GM21737 (cell line): ENCODE measurements around the gene RIPPLY3.

Experiments used
- ATAC-seq: cut with Tn5 transposase; IDR thresholded peaks from one replicate; pipeline ENCODE4 v1.9.1; 2021; ENCODE audit warnings: mild to moderate bottlenecking, moderate library complexity; ENCODE audit not compliant: unreplicated experiment

Gene RIPPLY3

DNA sequence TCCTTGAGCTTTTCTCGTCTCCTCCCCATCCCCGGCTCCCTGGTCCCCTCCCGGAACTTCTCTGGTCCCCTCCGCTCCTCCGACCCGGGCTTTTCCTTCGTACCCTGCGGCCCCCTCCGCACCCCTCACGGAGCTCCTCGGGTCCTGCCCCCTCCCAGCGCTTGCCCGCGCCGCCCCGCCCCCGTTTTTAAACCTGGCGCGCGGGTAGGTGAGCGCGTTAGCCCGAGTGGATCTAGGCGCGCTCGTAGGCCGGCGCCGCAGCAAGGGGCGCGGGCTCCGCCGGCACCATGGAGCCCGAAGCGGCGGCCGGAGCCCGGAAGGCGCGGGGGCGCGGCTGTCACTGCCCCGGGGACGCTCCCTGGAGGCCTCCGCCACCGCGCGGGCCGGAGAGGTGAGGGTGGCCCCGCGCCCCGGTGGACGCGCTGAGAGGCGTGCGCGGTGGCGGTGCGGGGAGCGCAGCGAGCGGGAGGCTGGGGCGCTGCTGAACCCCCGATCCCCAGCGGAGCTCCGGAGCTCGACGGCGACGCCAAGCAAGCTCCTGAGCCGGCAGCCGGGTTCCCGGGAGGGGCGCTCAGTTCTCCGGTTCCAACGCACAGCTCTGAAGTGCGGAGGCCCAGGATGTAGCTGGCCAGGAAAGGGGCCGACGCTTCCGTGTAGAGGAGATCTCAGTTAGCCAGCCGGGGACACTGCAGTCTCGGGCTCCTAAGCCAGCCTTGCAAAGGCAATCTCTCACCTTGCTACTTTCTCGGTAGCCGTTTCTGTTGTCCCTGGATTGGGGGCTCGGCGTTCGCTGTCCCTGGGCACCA, at the start of gene RIPPLY3:
Gene RIPPLY3 (plus strand): TSS at position 217 of the 806 bp plus-strand sequence. CDS start 71 bp downstream, at position 288.
- ATAC-seq: no peak

DNA sequence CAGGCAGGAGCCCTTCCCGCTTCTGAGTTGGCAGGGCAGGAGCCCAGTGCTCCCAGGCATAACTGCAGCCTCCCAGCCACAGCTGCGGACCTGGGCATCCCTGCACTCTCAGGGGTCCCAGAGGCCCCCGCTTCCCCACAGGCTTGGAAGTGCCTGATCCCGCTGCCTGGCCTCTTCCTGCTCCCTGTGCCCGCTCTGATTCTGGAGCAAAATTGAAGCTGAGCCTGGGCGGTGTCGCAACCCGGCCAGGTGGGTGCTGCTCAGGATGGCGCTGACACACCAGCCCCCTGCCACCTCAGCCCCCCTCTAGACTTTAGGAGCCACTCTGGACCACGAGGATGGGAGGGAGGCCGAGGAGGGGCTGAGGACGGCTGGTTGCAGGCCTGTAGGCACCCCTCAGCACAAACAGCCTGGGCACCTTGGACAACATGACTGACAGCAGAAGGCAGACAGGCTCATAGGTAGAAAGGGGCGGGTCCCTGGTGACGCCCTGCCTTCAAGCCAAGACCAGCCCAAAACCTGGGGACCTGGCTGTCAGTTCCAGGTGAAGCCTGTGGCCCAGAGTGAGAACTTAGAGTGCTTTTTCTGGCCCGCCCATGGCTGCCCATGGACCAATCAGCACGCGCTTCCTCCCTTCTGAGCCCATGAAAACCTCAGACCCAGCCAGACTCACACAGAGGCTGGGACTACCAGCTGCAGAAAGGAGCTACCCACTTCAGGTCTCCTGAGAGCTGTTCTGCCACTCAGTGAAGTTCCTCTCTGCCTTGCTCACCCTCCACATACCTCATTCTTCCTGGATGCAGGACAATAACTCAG, 47.3 kb upstream of the RIPPLY3 start:
- ATAC-seq: no peak

DNA sequence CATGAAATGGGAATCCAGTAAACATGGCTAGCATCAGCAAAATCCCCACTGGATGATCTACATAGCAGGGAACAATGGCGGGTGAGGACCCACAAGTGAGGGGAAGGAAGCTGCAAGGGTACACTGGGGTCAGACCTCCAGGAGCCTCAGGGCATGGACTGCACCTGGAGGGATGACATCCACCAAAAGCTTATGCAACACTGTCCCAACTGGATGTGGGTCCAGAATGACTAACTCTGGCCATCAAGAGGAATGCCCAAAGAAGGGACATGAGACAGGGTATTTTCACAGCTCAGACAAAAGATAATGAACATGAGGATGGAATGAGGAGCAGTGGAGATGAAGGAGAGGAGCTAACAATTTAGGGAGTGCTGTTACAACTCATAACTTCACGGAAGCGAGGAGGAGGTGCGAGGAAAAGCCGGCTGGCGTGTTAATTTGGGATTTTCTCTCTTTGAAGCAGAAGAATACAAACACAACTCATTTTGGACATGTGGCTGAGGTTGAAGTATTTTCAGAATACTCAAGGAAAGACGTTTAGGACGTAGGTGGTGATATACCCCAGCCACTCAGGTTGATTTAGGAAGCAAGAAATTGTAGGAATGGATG, 45.7 kb upstream of the RIPPLY3 start:
- no peak for ATAC-seq

GRCh38 chr21:36962098-36962780, 44.3 kb upstream of the RIPPLY3 start:
- no peak for ATAC-seq

DNA sequence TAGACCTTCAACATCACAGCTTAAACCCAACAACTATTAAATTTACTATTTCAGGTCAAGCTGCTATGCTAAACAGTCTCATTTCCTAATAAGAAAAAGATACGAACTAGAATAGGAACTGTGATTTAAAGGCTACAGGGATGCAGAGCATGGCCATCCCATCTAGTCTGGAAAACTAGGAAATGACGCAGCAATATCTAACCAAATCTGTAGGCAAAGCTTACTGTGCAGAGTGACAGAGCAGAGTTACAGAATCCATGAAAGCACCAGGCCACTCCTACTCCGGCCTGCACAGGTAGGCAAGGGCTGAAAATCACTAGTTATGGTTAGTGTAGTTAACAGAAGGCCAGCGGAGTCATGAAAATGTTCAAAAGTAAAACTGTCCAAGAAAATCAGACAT, 42.1 kb upstream of the RIPPLY3 start:
- no peak for ATAC-seq

DNA sequence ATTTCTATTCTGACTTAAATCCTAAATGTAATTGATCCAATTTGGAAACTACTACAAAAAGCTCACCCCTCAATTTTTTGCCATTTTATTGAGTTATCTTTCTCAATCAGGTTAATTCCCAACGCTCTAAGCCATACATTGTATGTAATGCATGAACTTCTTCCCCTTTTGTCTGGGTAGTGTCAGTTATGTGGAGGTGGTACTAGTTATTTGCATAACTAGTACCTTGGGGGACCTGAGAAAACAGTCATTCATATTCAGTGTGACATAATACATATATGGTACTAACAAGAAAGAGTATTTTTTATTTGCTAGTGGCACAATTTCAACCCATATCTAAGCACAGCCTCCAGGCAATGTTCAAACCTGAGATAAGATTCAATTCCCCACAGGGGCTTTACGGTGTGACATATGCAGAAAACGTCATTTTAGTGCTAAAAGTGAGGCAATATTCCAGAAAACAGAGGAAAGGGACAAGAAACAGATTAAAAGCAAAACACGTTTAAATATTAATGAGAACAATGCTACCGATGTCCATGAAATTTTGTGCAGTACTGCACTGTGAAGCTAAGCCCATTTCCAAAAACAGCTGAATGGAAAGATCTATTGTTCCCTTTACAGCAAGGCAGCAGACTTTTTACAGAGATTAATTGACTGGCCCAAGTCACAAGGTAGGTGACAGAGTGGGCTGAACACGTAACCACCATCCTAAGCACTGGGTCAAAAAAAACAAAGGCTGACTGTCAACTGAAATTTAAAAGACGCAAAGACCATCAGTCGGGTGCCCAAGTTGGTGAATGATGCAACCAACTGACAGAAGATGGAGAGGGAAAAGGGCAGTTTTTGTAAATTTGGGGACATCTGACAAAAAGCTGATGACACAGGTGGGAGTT, 41.4 kb upstream of the RIPPLY3 start:
- ATAC-seq: no peak

- no peak for ATAC-seq
Measured at GRCh38 chr21:36965720-36966065, 40.8 kb upstream of the RIPPLY3 start.

- ATAC-seq: peak; percentile 78
Measured at GRCh38 chr21:36966066-36966820, 40.3 kb upstream of the RIPPLY3 start, which contains the start of gene HLCS. Gene HLCS (minus strand): TSS chr21:36966669. CDS start chr21:36966638, 31 bp downstream.

- ATAC-seq: peak; percentile 24
Measured at GRCh38 chr21:36966821-36967768, 39.4 kb upstream of the RIPPLY3 start.

DNA sequence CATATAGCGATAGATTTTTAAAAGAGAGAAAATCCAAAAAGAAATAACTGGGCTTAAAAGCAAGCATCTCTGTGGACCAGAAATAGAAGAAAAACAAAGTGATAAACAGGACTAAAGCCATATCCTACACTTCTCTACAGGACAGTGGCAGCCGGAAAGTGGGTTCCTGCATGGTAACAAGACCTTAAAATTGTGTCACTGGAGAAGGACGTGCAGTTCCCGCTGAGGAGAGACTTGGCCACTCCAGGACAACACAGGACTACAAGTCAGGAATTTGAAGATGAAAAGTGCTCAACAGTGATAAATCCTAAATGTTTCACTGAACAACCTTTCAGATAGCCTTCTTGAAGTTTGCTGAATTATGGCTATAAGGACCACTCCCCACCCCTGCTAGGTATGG, 38.1 kb upstream of the RIPPLY3 start:
- ATAC-seq: no peak

DNA sequence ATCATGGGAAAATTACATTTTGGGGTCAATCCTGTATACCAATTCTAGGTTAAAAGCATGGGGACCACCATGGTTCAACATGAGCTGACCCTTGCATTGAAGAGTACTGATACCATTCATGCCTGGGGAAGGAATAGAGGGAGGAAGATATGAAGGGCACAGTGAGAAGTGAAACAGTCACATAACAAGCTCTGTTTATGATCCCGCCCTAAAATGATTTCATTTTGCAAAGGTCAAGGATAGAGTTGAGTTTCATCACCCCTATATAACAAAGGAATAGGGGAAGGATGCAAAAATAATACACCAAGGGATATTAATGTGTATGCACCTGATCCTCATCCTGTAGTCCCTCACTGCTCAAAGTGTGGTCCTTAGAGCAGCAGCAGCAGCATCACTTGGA, 37.5 kb upstream of the RIPPLY3 start:
- no peak for ATAC-seq

GRCh38 chr21:36973986-36974850, 32.3 kb upstream of the RIPPLY3 start:
- ATAC-seq: no peak

GRCh38 chr21:36974851-36975192, 31.7 kb upstream of the RIPPLY3 start:
- ATAC-seq: no peak

DNA sequence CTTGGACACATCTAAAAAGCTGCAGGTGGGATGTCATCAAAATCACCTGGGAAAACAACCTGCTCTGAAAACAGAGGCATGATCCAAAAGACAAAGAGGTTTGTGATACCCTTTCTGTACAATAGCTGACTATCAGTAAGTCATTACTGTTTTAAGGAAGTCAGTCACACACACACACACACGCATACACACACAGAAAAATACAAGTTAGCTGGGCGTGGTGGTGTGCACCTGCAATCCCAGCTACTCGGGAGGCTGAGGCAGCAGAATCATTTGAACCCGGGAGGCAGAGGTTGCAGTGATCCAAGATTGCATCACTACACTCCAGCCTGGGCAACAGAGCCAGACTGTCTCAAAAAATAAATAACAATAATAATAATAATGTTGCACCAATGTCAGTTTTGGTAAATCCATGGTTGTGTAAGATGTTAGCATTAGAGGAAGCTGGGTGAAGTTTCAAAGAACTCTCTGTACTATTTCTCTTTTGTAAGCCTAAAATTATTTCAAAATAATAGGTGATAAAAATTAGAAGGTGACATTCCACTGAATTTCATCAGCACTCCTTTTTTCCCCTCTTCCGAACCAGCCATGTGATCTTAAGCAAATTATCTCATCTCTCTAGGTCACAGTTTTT, 30.2 kb upstream of the RIPPLY3 start:
- no peak for ATAC-seq

DNA sequence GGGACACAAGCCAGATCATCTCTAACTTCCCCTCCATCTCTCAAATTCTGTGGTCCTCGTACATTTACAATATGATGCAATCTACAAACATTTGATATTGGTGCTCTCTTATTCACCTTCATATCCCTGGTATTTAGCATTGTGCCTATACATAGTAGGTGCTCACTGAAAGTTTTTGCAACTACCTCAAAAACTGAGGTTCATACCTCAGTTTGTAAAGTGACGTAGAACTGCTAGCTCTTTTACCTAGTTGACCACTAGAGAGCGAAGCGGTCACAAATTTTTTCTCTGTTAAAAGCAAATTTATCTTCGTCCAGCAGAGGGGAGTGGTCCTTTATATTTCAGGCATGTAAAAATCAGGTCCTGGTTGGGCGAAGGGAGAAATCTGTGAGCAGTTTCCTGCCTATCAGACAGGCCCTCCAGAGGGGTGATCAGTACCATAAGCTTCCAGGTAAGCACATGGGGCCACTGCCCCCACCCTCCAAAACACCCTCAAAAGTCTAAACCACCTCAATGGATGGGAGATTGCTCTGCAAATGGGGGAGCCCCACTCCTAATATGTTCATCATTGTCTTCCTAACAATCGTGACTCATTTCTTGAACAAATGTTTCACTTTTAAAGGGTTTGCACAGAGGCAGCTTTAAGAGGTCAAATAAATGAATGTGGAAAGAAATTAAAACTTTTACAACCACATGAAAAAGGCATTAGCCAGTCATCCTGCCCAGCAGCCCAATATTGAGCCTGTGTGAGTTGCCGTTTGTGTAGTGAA, 29.4 kb upstream of the RIPPLY3 start:
- ATAC-seq: peak; percentile 56
